KMS-11 (cell line): ENCODE results near the gene PLAA.

Experiments used
- H2AFZ ChIP-seq: fragments of 200-600 bp; sonication (generic); 2 replicates; pipeline ENCODE4 v1.6.1; 2016; ENCODE audit warnings: antibody characterized with exemption, mixed run types, low read depth
- H3K27ac ChIP-seq: fragments of 200-600 bp; sonication (generic); 2 replicates; pipeline ENCODE4 v1.6.1; 2016; ENCODE audit warnings: mild to moderate bottlenecking, mixed run types
- H3K27me3 ChIP-seq: fragments of 200-600 bp; sonication (generic); 2 replicates; pipeline ENCODE4 v1.6.1; 2017; ENCODE audit warnings: mild to moderate bottlenecking, low read depth, mixed run types, moderate library complexity; ENCODE audit not compliant: insufficient read depth
- H3K36me3 ChIP-seq: fragments of 200-600 bp; sonication (generic); 2 replicates; pipeline ENCODE4 v1.6.1; 2017; ENCODE audit warnings: mild to moderate bottlenecking, mixed run types; ENCODE audit not compliant: insufficient read depth
- H3K4me1 ChIP-seq: fragments of 200-600 bp; sonication (generic); 2 replicates; pipeline ENCODE4 v1.6.1; 2016; ENCODE audit warnings: mild to moderate bottlenecking, low read depth, mixed run types; ENCODE audit not compliant: poor library complexity, severe bottlenecking
- H3K4me2 ChIP-seq: fragments of 200-600 bp; sonication (generic); 2 replicates; pipeline ENCODE4 v1.7.0; 2016; ENCODE audit warnings: mild to moderate bottlenecking, mixed run types
- H3K4me3 ChIP-seq: fragments of 200-600 bp; sonication (generic); IDR thresholded peaks from 2 replicates; pipeline ENCODE4 v1.6.1; 2017; ENCODE audit warnings: low read depth, low read length, mixed read lengths; ENCODE audit not compliant: insufficient read depth
- H3K79me2 ChIP-seq: fragments of 200-600 bp; sonication (generic); 2 replicates; pipeline ENCODE4 v1.6.1; 2016; ENCODE audit warnings: low read depth, mixed run types; ENCODE audit not compliant: insufficient read depth
- H3K9ac ChIP-seq: fragments of 200-600 bp; sonication (generic); 2 replicates; pipeline ENCODE4 v1.6.1; 2016; ENCODE audit warnings: mild to moderate bottlenecking, mixed run types
- H4K20me1 ChIP-seq: fragments of 200-600 bp; sonication (generic); 2 replicates; pipeline ENCODE4 v1.6.1; 2016; ENCODE audit warnings: mild to moderate bottlenecking, mixed run types; ENCODE audit not compliant: insufficient read depth
- TF ChIP-seq, protein P1 (sequence below): fragments of 200-600 bp; sonication (generic); conservative IDR thresholded peaks from 2 replicates; pipeline ENCODE4 v1.6.1; 2017; ENCODE audit warnings: low read depth, mild to moderate bottlenecking, antibody characterized with exemption, low read length, moderate library complexity, mixed read lengths

The PLAA gene

GRCh38 chr9:26904070-26904469 lies 43.0 kb downstream of the PLAA start:
- H3K4me1 ChIP-seq: peaks cover 23% of the 10 kb centered on the region
- no peaks in the 10 kb centered on the region for H3K79me2 ChIP-seq
- no peaks in the 10 kb centered on the region for H3K27me3 ChIP-seq
- H3K4me2 ChIP-seq: peak overlapping the region; percentile 5; the same call in 1 of the 2 replicates
- no peak overlapping the region for H3K27ac ChIP-seq
- no peak overlapping the region for H3K9ac ChIP-seq
- H4K20me1 ChIP-seq: no peaks in the 10 kb centered on the region
- TF ChIP-seq, protein P1, sequence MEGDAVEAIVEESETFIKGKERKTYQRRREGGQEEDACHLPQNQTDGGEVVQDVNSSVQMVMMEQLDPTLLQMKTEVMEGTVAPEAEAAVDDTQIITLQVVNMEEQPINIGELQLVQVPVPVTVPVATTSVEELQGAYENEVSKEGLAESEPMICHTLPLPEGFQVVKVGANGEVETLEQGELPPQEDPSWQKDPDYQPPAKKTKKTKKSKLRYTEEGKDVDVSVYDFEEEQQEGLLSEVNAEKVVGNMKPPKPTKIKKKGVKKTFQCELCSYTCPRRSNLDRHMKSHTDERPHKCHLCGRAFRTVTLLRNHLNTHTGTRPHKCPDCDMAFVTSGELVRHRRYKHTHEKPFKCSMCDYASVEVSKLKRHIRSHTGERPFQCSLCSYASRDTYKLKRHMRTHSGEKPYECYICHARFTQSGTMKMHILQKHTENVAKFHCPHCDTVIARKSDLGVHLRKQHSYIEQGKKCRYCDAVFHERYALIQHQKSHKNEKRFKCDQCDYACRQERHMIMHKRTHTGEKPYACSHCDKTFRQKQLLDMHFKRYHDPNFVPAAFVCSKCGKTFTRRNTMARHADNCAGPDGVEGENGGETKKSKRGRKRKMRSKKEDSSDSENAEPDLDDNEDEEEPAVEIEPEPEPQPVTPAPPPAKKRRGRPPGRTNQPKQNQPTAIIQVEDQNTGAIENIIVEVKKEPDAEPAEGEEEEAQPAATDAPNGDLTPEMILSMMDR: no peak
- H3K4me3 ChIP-seq: no peak overlapping the region
- peaks cover 4% of the 10 kb centered on the region; the same call in 1 of the 2 replicates for H3K36me3 ChIP-seq
- H2AFZ ChIP-seq: no peak overlapping the region

DNA sequence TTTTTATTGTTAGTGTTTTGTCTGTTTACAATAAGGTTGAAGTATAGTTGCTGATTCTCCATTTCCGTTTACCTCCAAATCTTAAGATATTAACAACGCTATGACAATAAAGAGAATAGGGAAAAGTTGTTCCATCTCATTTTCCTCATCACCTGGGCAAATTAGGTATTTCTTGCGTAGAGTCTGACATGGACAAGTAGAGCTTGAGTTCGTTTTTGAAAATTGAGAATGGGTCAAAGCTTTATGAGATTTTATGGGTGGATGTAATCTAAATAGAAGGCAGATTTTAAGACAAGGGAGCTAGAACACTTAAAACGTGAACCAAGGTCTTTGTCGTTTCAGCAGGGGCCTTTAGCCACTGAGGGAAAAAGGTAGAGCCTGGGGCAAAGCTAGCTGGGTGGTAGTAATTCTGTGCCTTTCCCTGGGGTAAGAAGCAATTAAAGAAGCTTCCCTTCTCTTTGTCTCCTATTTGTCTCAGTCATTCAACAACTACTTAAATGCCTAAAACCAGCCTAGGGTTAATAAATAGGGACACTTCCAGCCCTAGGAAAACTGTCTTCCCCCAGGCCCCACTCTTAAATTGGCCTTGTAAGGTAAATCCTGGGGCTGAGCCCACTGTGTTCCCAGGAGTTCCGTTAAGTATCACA lies 53.9 kb downstream of the PLAA start:
- Histone ChIP-seq H3K27ac (peak overlapping the region; percentile 98), H3K36me3 (no peaks in the 10 kb centered on the region), H2AFZ (peak overlapping the region; percentile 76), H3K27me3 (no peaks in the 10 kb centered on the region), H3K4me1 (peaks cover 28% of the 10 kb centered on the region), H3K4me2 (peak overlapping the region; percentile 78), H4K20me1 (no peaks in the 10 kb centered on the region; the same call in 1 of the 2 replicates), H3K4me3 (no peak overlapping the region), H3K9ac (peak overlapping the region; percentile 93), H3K79me2 (peaks cover 40% of the 10 kb centered on the region)
- TF ChIP-seq, protein P1: no peak

DNA sequence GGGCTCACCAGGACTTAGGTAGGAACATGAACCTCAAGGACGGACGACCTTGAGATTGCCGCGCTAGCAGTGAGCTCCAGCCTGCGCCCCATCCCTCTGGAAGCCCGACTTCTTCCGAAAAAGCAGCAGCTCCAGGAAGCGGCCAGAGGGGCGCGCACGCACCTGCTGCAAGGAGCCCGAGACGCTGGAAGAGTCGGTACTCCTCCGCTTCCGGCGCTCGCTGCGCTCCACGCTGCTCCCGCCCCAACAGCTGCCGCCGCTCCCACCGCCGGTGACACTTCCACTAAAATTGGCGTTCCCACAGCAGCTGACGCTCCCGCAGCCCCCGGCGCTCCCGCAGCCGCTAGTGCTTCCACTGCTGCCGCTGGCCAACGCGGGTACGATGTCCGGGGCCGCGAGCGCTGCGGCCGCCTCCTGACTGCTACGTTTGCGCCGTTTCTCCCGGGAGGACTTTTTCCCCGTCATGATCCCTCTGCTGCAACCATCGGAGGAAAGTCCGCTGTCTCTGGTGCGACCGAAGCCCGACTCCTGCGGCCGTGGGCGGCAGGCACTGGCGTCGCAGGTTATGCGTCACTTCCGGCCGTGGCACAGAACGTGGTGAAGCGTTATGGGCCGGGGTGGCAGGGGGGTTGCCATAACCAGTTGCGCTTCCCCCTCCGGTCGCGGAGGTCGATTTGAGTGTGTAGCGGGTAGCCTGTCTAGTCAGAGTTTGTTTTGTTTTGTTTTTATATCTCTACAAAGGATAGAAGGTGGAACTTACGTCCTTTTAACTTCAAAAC lies 54.6 kb downstream of the PLAA start, which contains the start of gene CAAP1:
CAAP1 (minus strand) TSS at position 552 of the 779 bp plus-strand sequence; CDS start at position 465, 87 bp downstream.
- no peaks in the 10 kb centered on the region for H3K36me3 ChIP-seq
- peak within 1 kb of the TSS; percentile 81 for H3K4me2 ChIP-seq
- H3K27ac ChIP-seq: peak within 1 kb of the TSS; percentile 98
- H4K20me1 ChIP-seq: no peaks in the 10 kb centered on the region; the same call in 1 of the 2 replicates
- peaks cover 28% of the 10 kb centered on the region for H3K4me1 ChIP-seq
- H3K9ac ChIP-seq: peak within 1 kb of the TSS; percentile 93
- peaks cover 46% of the 10 kb centered on the region for H3K79me2 ChIP-seq
- TF ChIP-seq, protein P1: peak; percentile 32
- peak within 1 kb of the TSS; percentile 76 for H2AFZ ChIP-seq
- no peak within 1 kb of the TSS for H3K4me3 ChIP-seq
- no peaks in the 10 kb centered on the region for H3K27me3 ChIP-seq

- TF ChIP-seq, protein P1: no peak
- Histone ChIP-seq H4K20me1 (no peaks in the 10 kb centered on the region; the same call in 1 of the 2 replicates), H3K79me2 (peaks cover 53% of the 10 kb centered on the region), H3K9ac (peak overlapping the region; percentile 93), H3K4me2 (peak overlapping the region; percentile 81), H3K4me3 (no peak overlapping the region), H3K27ac (peak overlapping the region; percentile 98), H3K4me1 (peaks cover 28% of the 10 kb centered on the region), H2AFZ (peak overlapping the region; percentile 76), H3K27me3 (no peaks in the 10 kb centered on the region), H3K36me3 (no peaks in the 10 kb centered on the region)
Measured at GRCh38 chr9:26891726-26892125, 55.3 kb downstream of the PLAA start.
